Measurements from ENCODE around the gene UBE2D2. TPM values are rescaled to one million over a fixed set of nuclear protein-coding genes. Genes with fewer than 3 reads are reported as not detected.

UBE2D2 gene
- total and polyA plus RNA-seq, 4 donors, result 84.1 to 97.8 (median 91.2) TPM

GRCh38 chr5:139557811-139558210 is 3.3 kb upstream of the UBE2D2 start:
- ATAC-seq (ENCODE audit: insufficient read depth, low FRiP score), result no peak
- Histone ChIP-seq H3K27me3 (ENCODE audit: control insufficient read depth in 3 of 3, insufficient read depth in 3 of 3, low read length in 2 of 3) (no peaks in the 10 kb centered on the region), H3K4me3 (no peak overlapping the region), H3K4me1 (ENCODE audit: control insufficient read depth in 5 of 5, insufficient read depth in 5 of 5, low read length in 5 of 5) (peaks cover 0 to 4% (median under 1%) of the 10 kb centered on the region in 5 donors), H3K9ac (ENCODE audit: insufficient read depth in 1 of 2, low read length in 2 of 2) (no peak overlapping the region), H3K9me3 (ENCODE audit: control insufficient read depth in 4 of 4, insufficient read depth in 3 of 4, low read length in 3 of 4) (no peaks in the 10 kb centered on the region), H3K27ac (ENCODE audit: low read depth in 1 of 2, low read length in 1 of 2) (no peak overlapping the region), H3K36me3 (ENCODE audit: control insufficient read depth in 4 of 4, insufficient read depth in 4 of 4, low read length in 4 of 4) (peaks cover 0 to under 1% (median 0%) of the 10 kb centered on the region in 4 donors)
- 72 to 82% methylated on average over 2 of the region's 2 CpGs for WGBS, 2 donors
- DNase-seq, result no peak
- TF ChIP-seq, protein P1, sequence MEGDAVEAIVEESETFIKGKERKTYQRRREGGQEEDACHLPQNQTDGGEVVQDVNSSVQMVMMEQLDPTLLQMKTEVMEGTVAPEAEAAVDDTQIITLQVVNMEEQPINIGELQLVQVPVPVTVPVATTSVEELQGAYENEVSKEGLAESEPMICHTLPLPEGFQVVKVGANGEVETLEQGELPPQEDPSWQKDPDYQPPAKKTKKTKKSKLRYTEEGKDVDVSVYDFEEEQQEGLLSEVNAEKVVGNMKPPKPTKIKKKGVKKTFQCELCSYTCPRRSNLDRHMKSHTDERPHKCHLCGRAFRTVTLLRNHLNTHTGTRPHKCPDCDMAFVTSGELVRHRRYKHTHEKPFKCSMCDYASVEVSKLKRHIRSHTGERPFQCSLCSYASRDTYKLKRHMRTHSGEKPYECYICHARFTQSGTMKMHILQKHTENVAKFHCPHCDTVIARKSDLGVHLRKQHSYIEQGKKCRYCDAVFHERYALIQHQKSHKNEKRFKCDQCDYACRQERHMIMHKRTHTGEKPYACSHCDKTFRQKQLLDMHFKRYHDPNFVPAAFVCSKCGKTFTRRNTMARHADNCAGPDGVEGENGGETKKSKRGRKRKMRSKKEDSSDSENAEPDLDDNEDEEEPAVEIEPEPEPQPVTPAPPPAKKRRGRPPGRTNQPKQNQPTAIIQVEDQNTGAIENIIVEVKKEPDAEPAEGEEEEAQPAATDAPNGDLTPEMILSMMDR (IDR thresholded peaks at IDR 0.05; ENCODE audit: control extremely low read depth, extremely low read depth), result no peak

DNA sequence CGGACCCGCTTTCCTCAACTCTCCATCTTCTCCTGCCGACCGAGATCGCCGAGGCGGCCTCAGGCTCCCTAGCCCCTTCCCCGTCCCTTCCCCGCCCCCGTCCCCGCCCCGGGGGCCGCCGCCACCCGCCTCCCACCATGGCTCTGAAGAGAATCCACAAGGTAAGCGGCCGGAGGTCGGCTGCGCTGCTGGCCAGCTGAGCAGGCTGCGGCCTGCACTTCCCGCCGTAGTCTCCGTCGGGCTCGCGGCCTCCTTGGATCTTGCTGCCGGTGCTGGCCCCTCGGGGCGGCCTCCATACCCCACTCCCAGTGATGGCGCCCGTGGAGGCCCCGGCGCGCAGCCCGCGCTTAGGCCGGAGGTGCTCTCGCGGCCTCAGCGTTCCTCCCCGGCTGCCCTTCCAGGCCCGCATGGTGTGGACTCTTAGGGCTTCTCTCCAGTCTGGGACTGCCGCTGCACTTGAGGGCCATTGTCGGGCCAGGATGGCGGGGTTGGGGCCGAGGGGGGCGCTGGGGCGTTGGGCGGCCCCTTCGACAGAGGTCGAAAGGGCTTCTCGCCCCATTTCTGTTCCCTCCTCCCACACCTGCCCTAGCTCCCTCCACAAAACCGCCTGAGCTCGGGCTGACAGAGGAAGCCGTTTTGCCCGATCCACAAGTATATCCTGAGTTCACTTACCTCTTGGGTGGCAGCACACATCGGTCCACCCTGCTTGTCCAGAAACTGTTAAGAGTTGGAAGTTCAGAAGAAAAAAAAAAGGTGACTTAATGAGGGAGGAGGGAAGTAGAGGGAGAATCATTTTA is 714 bp downstream of the UBE2D2 start:
- H3K27ac ChIP-seq (ENCODE audit: low read depth in 1 of 2, low read length in 1 of 2), result peak overlapping the region; percentile 97 to 98
- peak; percentile 36 for ATAC-seq (ENCODE audit: insufficient read depth, low FRiP score)
- peaks cover 0 to 4% (median 0%) of the 10 kb centered on the region in 4 donors for H3K36me3 ChIP-seq (ENCODE audit: control insufficient read depth in 4 of 4, insufficient read depth in 4 of 4, low read length in 4 of 4)
- peaks cover 0 to 24% (median 6%) of the 10 kb centered on the region in 5 donors for H3K4me1 ChIP-seq (ENCODE audit: control insufficient read depth in 5 of 5, insufficient read depth in 5 of 5, low read length in 5 of 5)
- peak overlapping the region; percentile 89 to 96 for H3K9ac ChIP-seq (ENCODE audit: insufficient read depth in 1 of 2, low read length in 2 of 2)
- no peaks in the 10 kb centered on the region for H3K27me3 ChIP-seq (ENCODE audit: control insufficient read depth in 3 of 3, insufficient read depth in 3 of 3, low read length in 2 of 3)
- 1% methylated on average over 52 to 57 of the region's 57 CpGs for WGBS, 2 donors
- TF ChIP-seq, protein P1 (IDR thresholded peaks at IDR 0.05; ENCODE audit: control extremely low read depth, extremely low read depth), result no peak
- peak overlapping the region; percentile 89 for H3K4me3 ChIP-seq
- no peaks in the 10 kb centered on the region for H3K9me3 ChIP-seq (ENCODE audit: control insufficient read depth in 4 of 4, insufficient read depth in 3 of 4, low read length in 3 of 4)
- DNase-seq, result peak in 2 of 3 donors; percentile 38 to 57

GRCh38 chr5:139562847-139563246 is 1.7 kb downstream of the UBE2D2 start:
- no peak overlapping the region for H3K27ac ChIP-seq (ENCODE audit: low read depth in 1 of 2, low read length in 1 of 2)
- TF ChIP-seq, protein P1 (IDR thresholded peaks at IDR 0.05; ENCODE audit: control extremely low read depth, extremely low read depth), result no peak
- H3K9me3 ChIP-seq (ENCODE audit: control insufficient read depth in 4 of 4, insufficient read depth in 3 of 4, low read length in 3 of 4), result no peaks in the 10 kb centered on the region
- DNase-seq (peak in 1 of 3 donors; percentile 3), ATAC-seq (ENCODE audit: insufficient read depth, low FRiP score) (no peak)
- 25 to 38% methylated on average over 5 of the region's 5 CpGs for WGBS, 2 donors
- no peaks in the 10 kb centered on the region for H3K27me3 ChIP-seq (ENCODE audit: control insufficient read depth in 3 of 3, insufficient read depth in 3 of 3, low read length in 2 of 3)
- H3K9ac ChIP-seq (ENCODE audit: insufficient read depth in 1 of 2, low read length in 2 of 2), result peak overlapping the region; percentile 89 to 96
- H3K4me3 ChIP-seq, result peak overlapping the region; percentile 22
- peaks cover 0 to 24% (median 6%) of the 10 kb centered on the region in 5 donors for H3K4me1 ChIP-seq (ENCODE audit: control insufficient read depth in 5 of 5, insufficient read depth in 5 of 5, low read length in 5 of 5)
- peaks cover 0 to 4% (median 0%) of the 10 kb centered on the region in 4 donors for H3K36me3 ChIP-seq (ENCODE audit: control insufficient read depth in 4 of 4, insufficient read depth in 4 of 4, low read length in 4 of 4)

Measured in lung (tissue), 12 donors.